OCI-LY7 (cell line): ENCODE data around the gene SAMD8.

Experiments used
- CTCF ChIP-seq: fragments of 200-600 bp; sonication (generic); conservative IDR thresholded peaks from 2 replicates; pipeline ENCODE4 v1.5.1; 2014; ENCODE audit warnings: mild to moderate bottlenecking, antibody characterized with exemption, low read length, moderate library complexity, mixed read lengths
- EZH2phosphoT487 ChIP-seq: fragments of 200-600 bp; sonication (generic); IDR thresholded peaks from 2 replicates; pipeline ENCODE4 v1.6.1; 2018; ENCODE audit warnings: low read depth, borderline replicate concordance, mild to moderate bottlenecking, mixed run types, antibody characterized with exemption, low read length, moderate library complexity, mixed read lengths

GRCh38 chr10:75100764-75101291 is 10.6 kb upstream of the SAMD8 start:
- TF ChIP-seq CTCF (no peak), EZH2phosphoT487 (no peak)
